Measurements from ENCODE around the gene CCNY. TPM values are rescaled to one million over a fixed set of nuclear protein-coding genes. Genes with fewer than 3 reads are reported as not detected.

The CCNY gene
- total RNA-seq, 1 experiment from 2014 or later, result 59.1 TPM

GRCh38 chr10:35612385-35613106, 276.2 kb downstream of the CCNY start:
- DNase-seq, result no peak
- H3K4me3 Mint-ChIP-seq (ENCODE audit: low read depth, unreplicated experiment), result no peak overlapping the region
- H3K27ac Mint-ChIP-seq (ENCODE audit: unreplicated experiment), result no peak overlapping the region
- intact Hi-C loops (cut with micrococcal nuclease; ENCODE audit: unreplicated experiment), result no loop called here
- peaks cover 77% of the 10 kb centered on the region for H3K27me3 Mint-ChIP-seq (ENCODE audit: unreplicated experiment)
- BruUV-seq (replicated peaks), result no TSS peak
- H3K4me1 Mint-ChIP-seq (ENCODE audit: low read depth, unreplicated experiment), result no peaks in the 10 kb centered on the region
- H3K9me3 Mint-ChIP-seq (ENCODE audit: low read depth, unreplicated experiment), result no peaks in the 10 kb centered on the region
- no peaks in the 10 kb centered on the region for H3K36me3 Mint-ChIP-seq (ENCODE audit: insufficient read depth, unreplicated experiment)
- CTCF ChIA-PET, result interaction anchor here (1.1 kb wide), 1 partner anchor 1167 kb away, joined by 5 read pairs; no protein-coding TSS in a partner anchor
- no peak for TF ChIP-seq CTCF (IDR thresholded peaks at IDR 0.05; ENCODE audit: unreplicated experiment)

GRCh38 chr10:35613107-35613440, 276.8 kb downstream of the CCNY start:
- Mint-ChIP-seq H3K36me3 (ENCODE audit: insufficient read depth, unreplicated experiment) (no peaks in the 10 kb centered on the region), H3K9me3 (ENCODE audit: low read depth, unreplicated experiment) (no peaks in the 10 kb centered on the region), H3K4me3 (ENCODE audit: low read depth, unreplicated experiment) (no peak overlapping the region), H3K4me1 (ENCODE audit: low read depth, unreplicated experiment) (no peaks in the 10 kb centered on the region), H3K27me3 (ENCODE audit: unreplicated experiment) (peaks cover 74% of the 10 kb centered on the region), H3K27ac (ENCODE audit: unreplicated experiment) (no peak overlapping the region)
- BruUV-seq (replicated peaks), result no TSS peak
- no peak for DNase-seq
- intact Hi-C loops (cut with micrococcal nuclease; ENCODE audit: unreplicated experiment), result no loop called here
- TF ChIP-seq CTCF (IDR thresholded peaks at IDR 0.05; ENCODE audit: unreplicated experiment), result no peak
- CTCF ChIA-PET, result interaction anchor here (0.7 to 1.1 kb wide), 2 partner anchors 133 to 1166 kb away, joined by 4 to 5 read pairs; no protein-coding TSS in a partner anchor

GRCh38 chr10:35613597-35614226, 277.4 kb downstream of the CCNY start:
- intact Hi-C loops (cut with micrococcal nuclease; ENCODE audit: unreplicated experiment), result no loop called here
- Mint-ChIP-seq H3K4me1 (ENCODE audit: low read depth, unreplicated experiment) (no peaks in the 10 kb centered on the region), H3K9me3 (ENCODE audit: low read depth, unreplicated experiment) (no peaks in the 10 kb centered on the region), H3K4me3 (ENCODE audit: low read depth, unreplicated experiment) (no peak overlapping the region), H3K27ac (ENCODE audit: unreplicated experiment) (no peak overlapping the region), H3K27me3 (ENCODE audit: unreplicated experiment) (peaks cover 74% of the 10 kb centered on the region), H3K36me3 (ENCODE audit: insufficient read depth, unreplicated experiment) (no peaks in the 10 kb centered on the region)
- no TSS peak for BruUV-seq (replicated peaks)
- CTCF ChIA-PET, result interaction anchor here (0.7 to 1.1 kb wide), 2 partner anchors 132 to 1166 kb away, joined by 4 to 5 read pairs; no protein-coding TSS in a partner anchor
- DNase-seq, result no peak
- TF ChIP-seq CTCF (IDR thresholded peaks at IDR 0.05; ENCODE audit: unreplicated experiment), result peak; percentile 26

GRCh38 chr10:35614312-35614711, 278.0 kb downstream of the CCNY start:
- CTCF ChIA-PET, result no interaction called here
- intact Hi-C loops (cut with micrococcal nuclease; ENCODE audit: unreplicated experiment), result no loop called here

More at GRCh38 chr10:35614312-35614711, 278.0 kb downstream of the CCNY start:
- Mint-ChIP-seq H3K4me3 (ENCODE audit: low read depth, unreplicated experiment) (no peak overlapping the region), H3K27ac (ENCODE audit: unreplicated experiment) (no peak overlapping the region), H3K36me3 (ENCODE audit: insufficient read depth, unreplicated experiment) (no peaks in the 10 kb centered on the region), H3K27me3 (ENCODE audit: unreplicated experiment) (peaks cover 74% of the 10 kb centered on the region), H3K9me3 (ENCODE audit: low read depth, unreplicated experiment) (no peaks in the 10 kb centered on the region), H3K4me1 (ENCODE audit: low read depth, unreplicated experiment) (no peaks in the 10 kb centered on the region)
- TF ChIP-seq CTCF (IDR thresholded peaks at IDR 0.05; ENCODE audit: unreplicated experiment), result no peak
- no TSS peak for BruUV-seq (replicated peaks)
- DNase-seq, result no peak

Other genes with a start within 250 kb of the CCNY start
- 35.6 and 37.1 TPM in 2 replicates for gene CUL2, start 246.2 kb upstream of the CCNY start, total RNA-seq (2022)
- gene CREM, start 209.7 kb upstream of the CCNY start, total RNA-seq (2022), result 19.0 and 20.3 TPM in 2 replicates

Data from Calu3 (cell line).